T47D (cell line): Measurements from ENCODE around the gene ERC2.

Experiments
- DNase-seq, 2 experiments: peaks; one replicate each; pipeline versions ENCODE4 v3.0.0 to v3.0.0-alpha.2; 2011 to 2012; ENCODE audit warnings: low read depth in 1 of 2, low spot score in 1 of 2
- JUND ChIP-seq: IDR thresholded peaks from 2 replicates; pipeline ENCODE4 v1.6.1; 2012; ENCODE audit warnings: low read depth
- in situ Hi-C: cut with HindIII; loops from 2 replicates; pipeline ENCODE4 v1.10.0; 2016; ENCODE audit warnings: low sequenced_read_pairs, low pct_unique_long_range_greater_than_20kb

ERC2 gene

DNA sequence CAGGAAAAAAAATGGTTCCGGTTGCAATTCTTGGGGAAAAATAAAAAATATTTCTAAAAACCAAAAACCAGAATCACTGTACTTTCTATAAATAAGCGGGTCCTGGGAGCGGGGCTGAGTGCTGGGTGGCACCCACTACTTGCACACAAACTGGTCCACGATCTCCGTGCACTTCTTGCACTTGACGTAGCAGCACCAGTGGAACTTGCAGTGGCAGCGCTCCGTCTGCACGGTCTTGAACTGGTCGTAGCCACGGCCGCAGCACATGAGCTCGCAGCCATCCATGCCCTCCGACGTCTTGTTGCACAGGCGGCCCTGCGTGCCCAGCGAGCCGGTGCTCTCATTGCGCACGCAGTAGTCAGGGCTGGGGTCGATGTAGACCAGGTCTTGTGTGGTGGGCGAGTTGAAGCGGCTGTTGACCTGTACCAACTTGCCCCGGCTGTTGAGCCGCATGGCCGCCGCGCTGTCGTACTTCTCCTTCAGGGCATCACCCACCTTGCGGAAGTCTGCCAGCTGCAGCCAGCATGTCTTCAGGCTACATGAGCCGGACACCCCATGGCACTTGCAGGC, 998.2 kb downstream of the ERC2 start:
- in situ Hi-C loops, result no loop called here
- TF ChIP-seq JUND, result no peak
- no peak for DNase-seq

DNA sequence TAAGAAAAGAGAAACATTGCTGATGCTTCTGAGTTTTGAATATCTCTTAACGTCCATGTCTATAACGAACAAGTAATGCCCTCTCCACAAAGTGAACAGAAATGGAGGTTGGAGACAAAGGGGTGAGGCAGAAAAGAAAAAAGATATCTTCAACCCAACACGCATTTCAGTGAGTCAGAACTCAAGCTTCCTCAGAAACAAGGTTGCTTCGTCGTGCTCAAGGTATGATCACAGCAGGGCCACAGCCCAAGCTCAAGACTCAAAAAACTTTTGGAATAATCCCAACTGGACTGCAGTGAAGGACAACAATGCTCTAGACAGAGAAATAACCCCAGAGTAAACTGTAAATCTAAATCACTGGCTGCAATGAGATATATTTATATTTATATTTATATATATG, 1000.0 kb downstream of the ERC2 start:
- no peak for DNase-seq
- in situ Hi-C loops, result no loop called here
- TF ChIP-seq JUND, result no peak

DNA sequence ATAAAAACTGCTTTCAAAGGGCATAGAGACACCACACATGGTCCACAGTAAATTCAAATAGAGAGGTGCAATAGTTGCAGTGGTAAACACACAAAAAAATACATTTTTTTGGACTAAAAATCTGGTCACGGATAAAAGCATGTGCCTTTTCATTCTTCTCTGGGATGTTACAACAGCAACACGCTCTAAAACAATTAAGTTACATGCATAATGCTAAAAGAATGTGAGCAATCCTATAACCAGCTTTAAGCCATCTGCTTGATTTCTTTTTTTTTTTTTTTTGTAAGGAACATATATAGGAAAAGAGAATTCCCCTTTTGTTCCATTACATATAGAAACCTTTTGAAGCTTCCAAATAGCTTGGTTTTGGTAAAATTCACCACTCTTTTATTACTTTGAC, 1001.2 kb downstream of the ERC2 start:
- no peak for TF ChIP-seq JUND

DNA sequence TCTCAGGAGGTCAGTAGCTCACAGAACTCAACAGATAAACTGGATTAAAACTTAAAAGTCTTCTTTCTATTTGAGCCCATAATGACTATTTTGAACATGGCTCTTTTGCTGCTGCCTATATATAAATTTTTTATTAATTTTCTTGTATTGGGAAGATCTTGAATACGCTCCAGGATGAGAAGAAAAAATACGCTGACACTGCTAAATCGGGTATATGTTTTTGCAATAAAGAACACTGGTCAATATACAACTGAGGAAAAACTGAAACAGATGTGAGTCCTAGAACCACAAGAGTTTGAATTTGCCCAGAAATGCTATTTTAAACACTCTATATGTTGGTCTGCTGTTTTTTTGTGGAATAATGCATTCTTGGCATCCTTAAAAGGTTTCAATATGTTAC, 1001.7 kb downstream of the ERC2 start:
- in situ Hi-C loops, result no loop called here
- TF ChIP-seq JUND, result no peak
- DNase-seq, result no peak

More for the DNA sequence above, 1001.2 kb downstream of the ERC2 start:
- no peak for DNase-seq
- in situ Hi-C loops, result no loop called here

DNA sequence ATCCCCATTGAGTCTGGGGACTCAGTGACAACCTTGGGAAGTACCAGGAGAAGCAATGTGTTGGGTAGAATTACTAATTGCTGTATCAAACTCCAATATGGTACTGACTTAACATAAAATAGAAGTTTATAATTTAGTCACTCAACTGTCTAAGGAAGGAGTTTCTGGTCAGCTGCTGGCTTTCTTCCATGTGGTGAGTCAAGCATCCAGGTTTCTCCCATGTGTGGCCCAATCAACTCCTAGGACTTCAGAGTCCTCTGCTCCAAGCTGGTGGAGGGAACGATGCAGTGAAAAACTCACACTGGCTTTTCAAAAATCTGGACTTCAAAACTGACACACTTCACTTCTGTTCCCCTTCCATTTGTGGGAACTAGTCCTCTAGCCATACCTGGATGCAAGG, 1006.4 kb downstream of the ERC2 start:
- no peak for TF ChIP-seq JUND
- DNase-seq, result no peak
- in situ Hi-C loops, result no loop called here

DNA sequence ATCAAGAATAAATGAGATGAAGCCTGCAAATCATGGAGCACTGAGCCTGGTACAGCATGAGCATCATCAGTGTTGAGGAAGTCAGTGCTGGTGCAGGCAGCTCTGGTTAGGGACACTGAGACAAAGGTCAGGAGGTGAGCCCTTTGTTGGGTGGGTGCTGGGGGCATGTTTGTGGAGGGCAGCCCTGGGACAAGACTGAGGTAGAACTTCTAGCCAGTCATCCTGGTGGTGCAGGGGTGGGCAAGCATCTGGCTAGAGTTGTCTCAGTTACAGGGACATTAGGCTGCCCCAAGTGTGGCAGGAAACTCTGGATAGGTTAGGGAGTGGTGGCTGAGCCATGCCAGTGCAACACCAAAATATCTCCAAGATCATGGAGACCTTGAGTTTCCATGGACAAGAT, 1008.4 kb downstream of the ERC2 start:
- DNase-seq, result no peak
- in situ Hi-C loops, result no loop called here
- TF ChIP-seq JUND, result no peak
